H9 (cell line): ENCODE data around the gene ULK2. TPM values are rescaled to one million over a fixed set of nuclear protein-coding genes. Genes with fewer than 3 reads are reported as not detected.

Experiments used
- DNase-seq: peaks from one replicate; pipeline ENCODE4 v3.0.0-alpha.2; 2017
- H2AFZ ChIP-seq: one replicate; pipeline ENCODE4 v1.6.1; 2013; ENCODE audit warnings: mild to moderate bottlenecking, low read length, control low read depth, moderate library complexity
- H2AK5ac ChIP-seq: 2 replicates; pipeline ENCODE4 v1.6.1; 2013; ENCODE audit warnings: low read length, control low read depth, mixed read lengths; ENCODE audit not compliant: insufficient read length
- H2BK120ac ChIP-seq: one replicate; pipeline ENCODE4 v1.6.1; 2013; ENCODE audit warnings: low read depth, mild to moderate bottlenecking, low read length, control low read depth, inconsistent platforms; ENCODE audit not compliant: poor library complexity, severe bottlenecking
- H2BK12ac ChIP-seq: 2 replicates; pipeline ENCODE4 v1.6.1; 2013; ENCODE audit warnings: low read length, control low read depth, mixed read lengths, low read depth; ENCODE audit not compliant: insufficient read length
- H2BK15ac ChIP-seq: 2 replicates; pipeline ENCODE4 v1.6.1; 2013; ENCODE audit warnings: low read depth, low read length, control low read depth
- H2BK20ac ChIP-seq: one replicate; pipeline ENCODE4 v1.6.1; 2013; ENCODE audit warnings: low read depth, mild to moderate bottlenecking, low read length, control low read depth, inconsistent platforms; ENCODE audit not compliant: poor library complexity, severe bottlenecking
- H2BK5ac ChIP-seq: 2 replicates; pipeline ENCODE4 v1.6.1; 2013; ENCODE audit warnings: low read length, control low read depth, mixed read lengths; ENCODE audit not compliant: insufficient read length
- H3K14ac ChIP-seq: 2 replicates; pipeline ENCODE4 v1.6.1; 2013; ENCODE audit warnings: low read length, control low read depth; ENCODE audit not compliant: insufficient read depth
- H3K18ac ChIP-seq: 2 replicates; pipeline ENCODE4 v1.6.1; 2013; ENCODE audit warnings: low read depth, mild to moderate bottlenecking, mixed read lengths, low read length, control low read depth; ENCODE audit not compliant: insufficient read length
- H3K23ac ChIP-seq: 2 replicates; pipeline ENCODE4 v1.6.1; 2013; ENCODE audit warnings: low read length, control low read depth, mixed read lengths, low read depth; ENCODE audit not compliant: insufficient read length
- H3K23me2 ChIP-seq: 2 replicates; pipeline ENCODE4 v1.6.1; 2013; ENCODE audit warnings: low read depth, mild to moderate bottlenecking, mixed read lengths, low read length, control low read depth; ENCODE audit not compliant: insufficient read length, poor library complexity, severe bottlenecking
- H3K27ac ChIP-seq: 2 replicates; pipeline ENCODE4 v1.5.1; 2013; ENCODE audit warnings: low read length, control low read depth, mixed read lengths, low read depth; ENCODE audit not compliant: insufficient read length
- H3K27me3 ChIP-seq: 2 replicates; pipeline ENCODE4 v1.6.1; 2013; ENCODE audit warnings: low read length, control low read depth, inconsistent platforms; ENCODE audit not compliant: insufficient read depth
- H3K4ac ChIP-seq: 2 replicates; pipeline ENCODE4 v1.6.1; 2013; ENCODE audit warnings: low read depth, mild to moderate bottlenecking, control low read depth, inconsistent platforms, low read length, moderate library complexity
- H3K4me1 ChIP-seq: 2 replicates; pipeline ENCODE4 v1.6.1; 2013; ENCODE audit warnings: low read length, control low read depth, inconsistent platforms; ENCODE audit not compliant: insufficient read depth
- H3K4me2 ChIP-seq: 2 replicates; pipeline ENCODE4 v1.6.1; 2013; ENCODE audit warnings: low read length, control low read depth, mixed read lengths; ENCODE audit not compliant: insufficient read length, insufficient read depth
- H3K56ac ChIP-seq: 2 replicates; pipeline ENCODE4 v1.6.1; 2013; ENCODE audit warnings: low read depth, mild to moderate bottlenecking, mixed read lengths, low read length, control low read depth; ENCODE audit not compliant: insufficient read length
- H3K79me1 ChIP-seq: 2 replicates; pipeline ENCODE4 v1.6.1; 2013; ENCODE audit warnings: low read depth, mild to moderate bottlenecking, moderate library complexity, low read length, control low read depth, inconsistent platforms; ENCODE audit not compliant: insufficient read depth, poor library complexity, severe bottlenecking
- H3K79me2 ChIP-seq: 2 replicates; pipeline ENCODE4 v1.6.1; 2013; ENCODE audit warnings: low read length, control low read depth, inconsistent platforms; ENCODE audit not compliant: insufficient read depth
- H3K9ac ChIP-seq: 2 replicates; pipeline ENCODE4 v1.6.1; 2013; ENCODE audit warnings: low read length, control low read depth, mixed read lengths; ENCODE audit not compliant: insufficient read length; ENCODE audit errors: extremely low read depth
- H3K9me3 ChIP-seq: one replicate; pipeline ENCODE4 v1.6.1; 2013; ENCODE audit warnings: low read depth, low read length, inconsistent platforms; ENCODE audit not compliant: control insufficient read depth
- H3T11ph ChIP-seq: one replicate; pipeline ENCODE4 v1.6.1; 2013; ENCODE audit warnings: mild to moderate bottlenecking, low read length, control low read depth, inconsistent platforms
- H4K20me1 ChIP-seq: one replicate; pipeline ENCODE4 v1.6.1; 2013; ENCODE audit not compliant: control insufficient read depth, insufficient read length, insufficient read depth
- H4K5ac ChIP-seq: 2 replicates; pipeline ENCODE4 v1.6.1; 2013; ENCODE audit warnings: low read depth, mild to moderate bottlenecking, mixed read lengths, low read length, control low read depth; ENCODE audit not compliant: insufficient read length
- H4K8ac ChIP-seq: replicated peaks from 2 replicates; pipeline ENCODE4 v1.6.1; 2013; ENCODE audit warnings: low read length, control low read depth, mixed read lengths, low read depth; ENCODE audit not compliant: insufficient read length
- H4K91ac ChIP-seq: 2 replicates; pipeline ENCODE4 v1.6.1; 2013; ENCODE audit warnings: low read depth, mild to moderate bottlenecking, moderate library complexity, mixed read lengths, low read length, control low read depth; ENCODE audit not compliant: insufficient read length
- H3K27ac Mint-ChIP-seq, 3 experiments: 2 replicates in 2 of 3; 3 replicates in 1 of 3; pipeline ENCODE4 v1.8.0; 2020 to 2021; ENCODE audit warnings: mixed read lengths in 3 of 3, mild to moderate bottlenecking in 1 of 3, moderate library complexity in 1 of 3
- H3K27me3 Mint-ChIP-seq: 2 replicates; pipeline ENCODE4 v1.8.0; 2021; ENCODE audit warnings: low read depth, mild to moderate bottlenecking, moderate library complexity, mixed read lengths
- H3K36me3 Mint-ChIP-seq, 3 experiments: 2 replicates in 2 of 3; 3 replicates in 1 of 3; pipeline ENCODE4 v1.8.0; 2020 to 2021; ENCODE audit warnings: low read depth in 3 of 3, mixed read lengths in 3 of 3; ENCODE audit not compliant: insufficient read depth in 1 of 3
- H3K4me1 Mint-ChIP-seq, 2 experiments: 2 replicates each; pipeline ENCODE4 v1.8.0; 2020; ENCODE audit warnings: mixed read lengths in 2 of 2
- H3K4me3 Mint-ChIP-seq, 2 experiments: 2 replicates in 1 of 2; 3 replicates in 1 of 2; pipeline ENCODE4 v1.8.0; 2020 to 2021; ENCODE audit warnings: mild to moderate bottlenecking in 2 of 2, mixed read lengths in 2 of 2, moderate library complexity in 1 of 2
- H3K9me3 Mint-ChIP-seq, 2 experiments: 2 replicates in 1 of 2; 3 replicates in 1 of 2; pipeline ENCODE4 v1.8.0; 2020; ENCODE audit warnings: mild to moderate bottlenecking in 2 of 2, mixed read lengths in 2 of 2, moderate library complexity in 1 of 2
- CTCF ChIP-seq: fragments of 200-600 bp; sonication (generic); conservative IDR thresholded peaks from 3 replicates; pipeline ENCODE4 v1.8.0; 2021; ENCODE audit warnings: antibody characterized with exemption, mild to moderate bottlenecking
- WGBS: extraction: QIAGEN DNeasy Blood & Tissue Kit; methylation state at CpG from one replicate; pipeline ENCODE4 v1.1.7; 2013; ENCODE audit warnings: missing lambda C conversion rate, low lambda C conversion rate, mixed read lengths; ENCODE audit not compliant: insufficient read length; ENCODE audit errors: extremely low coverage; 5-methylcytosine and 5-hydroxymethylcytosine counted together
- total RNA-seq: library from RNA; stranded (reverse); gene quantifications from 2 replicates; pipeline ENCODE4 v1.2.1, GENCODE V29; 2021

Gene ULK2
- total RNA-seq, 1 experiment from 2014 or later: 11.5 TPM

GRCh38 chr17:19799796-19800195 lies 67.9 kb downstream of the ULK2 start:
- no peaks in the 10 kb centered on the region for H3K4me1 Mint-ChIP-seq
- H3K27me3 ChIP-seq: no peaks in the 10 kb centered on the region
- H3T11ph ChIP-seq: no peak overlapping the region
- WGBS: no CpG with 5 or more reads among the region's 2 CpGs
- H2BK5ac ChIP-seq: no peak overlapping the region
- H3K79me2 ChIP-seq: no peaks in the 10 kb centered on the region
- no peak overlapping the region for H3K4ac ChIP-seq
- no peak overlapping the region for H2AFZ ChIP-seq
- H4K8ac ChIP-seq: no peak overlapping the region
- H3K9me3 Mint-ChIP-seq: peaks cover 16 to 19% of the 10 kb centered on the region in 2 experiments
- H3K4me2 ChIP-seq: no peak overlapping the region
- H3K36me3 Mint-ChIP-seq: peaks cover 21 to 60% (median 49%) of the 10 kb centered on the region in 3 experiments
- H3K79me1 ChIP-seq: no peaks in the 10 kb centered on the region
- peaks cover 21% of the 10 kb centered on the region for H3K9me3 ChIP-seq
- no peaks in the 10 kb centered on the region for H3K27me3 Mint-ChIP-seq
- no peaks in the 10 kb centered on the region for H3K23me2 ChIP-seq
- H2BK15ac ChIP-seq: no peak overlapping the region
- H3K4me1 ChIP-seq: no peaks in the 10 kb centered on the region
- no peak overlapping the region for H3K9ac ChIP-seq
- no peak overlapping the region for H3K23ac ChIP-seq
- H3K27ac Mint-ChIP-seq: no peak overlapping the region; a peak in 1 of 7 replicates
- no peak overlapping the region for H3K18ac ChIP-seq
- no peak overlapping the region for H4K91ac ChIP-seq
- no peak for TF ChIP-seq CTCF
- no peak overlapping the region for H2AK5ac ChIP-seq
- no peak overlapping the region for H3K56ac ChIP-seq
- no peak overlapping the region for H4K5ac ChIP-seq
- no peak overlapping the region for H3K27ac ChIP-seq
- H3K14ac ChIP-seq: no peak overlapping the region
- H2BK20ac ChIP-seq: no peak overlapping the region
- no peak overlapping the region for H2BK120ac ChIP-seq
- no peak for DNase-seq
- no peaks in the 10 kb centered on the region for H4K20me1 ChIP-seq
- no peak overlapping the region for H2BK12ac ChIP-seq
- H3K4me3 Mint-ChIP-seq: no peak overlapping the region
